Stimulated activated CD8-positive, alpha-beta memory T cell treated with anti-CD3 and anti-CD28 coated beads, Interleukin-12 subunit alpha, Interleukin-12 subunit beta, amount 100 ng/mL, for 1 hour (primary cell): ENCODE measurements around the gene ATXN1.
A peak's percentile ranks its signal among the peaks of the same experiment; 100 is the strongest.

Experiments
- DNase-seq: peaks from one replicate; pipeline ENCODE4 v3.0.0-alpha.2; 2020; ENCODE audit warnings: low read depth

The ATXN1 gene

GRCh38 chr6:16671302-16672289 lies 89.7 kb downstream of the ATXN1 start:
- no peak for DNase-seq

- DNase-seq: no peak
These were observed 90.6 kb downstream of the ATXN1 start for GRCh38 chr6:16670617-16671051.

DNA sequence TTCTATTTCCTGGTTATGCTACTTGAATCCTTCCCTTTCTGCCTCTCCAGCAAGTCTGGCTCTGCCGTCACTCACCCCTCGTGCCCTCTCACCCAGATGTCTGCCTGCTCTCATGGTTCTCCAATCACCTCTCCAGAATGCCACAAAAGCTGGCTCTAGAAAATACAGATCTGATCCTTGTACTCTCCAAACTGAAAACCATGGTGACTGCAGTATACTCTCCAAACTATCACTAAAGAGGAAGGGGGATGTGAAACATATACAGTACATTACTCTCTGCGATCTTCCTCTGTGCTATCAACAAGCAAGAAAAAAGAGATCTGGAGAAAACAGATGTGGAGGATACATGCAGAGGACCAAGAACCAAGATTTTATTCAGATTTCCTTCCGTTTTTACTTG lies 91.1 kb downstream of the ATXN1 start:
- DNase-seq: no peak

DNA sequence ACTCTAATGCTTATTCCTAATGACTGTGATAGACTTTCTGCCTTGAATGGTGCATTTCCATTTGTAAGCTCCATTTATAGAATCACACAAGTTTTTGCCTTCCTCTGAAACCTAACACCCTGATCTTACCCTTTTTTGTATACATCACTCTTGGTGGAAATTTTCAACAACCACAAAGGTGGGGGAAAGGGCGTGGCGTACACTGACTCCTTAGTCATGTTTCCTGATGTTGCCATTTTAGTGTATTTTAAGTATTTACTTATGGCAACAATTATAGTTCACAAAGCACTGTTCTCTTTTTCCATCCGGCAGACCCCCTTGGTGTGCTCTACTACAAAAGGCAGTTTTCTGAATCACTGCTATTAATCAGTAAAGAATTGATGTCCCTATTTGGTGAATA lies 92.0 kb downstream of the ATXN1 start:
- DNase-seq: peak; percentile 47

DNA sequence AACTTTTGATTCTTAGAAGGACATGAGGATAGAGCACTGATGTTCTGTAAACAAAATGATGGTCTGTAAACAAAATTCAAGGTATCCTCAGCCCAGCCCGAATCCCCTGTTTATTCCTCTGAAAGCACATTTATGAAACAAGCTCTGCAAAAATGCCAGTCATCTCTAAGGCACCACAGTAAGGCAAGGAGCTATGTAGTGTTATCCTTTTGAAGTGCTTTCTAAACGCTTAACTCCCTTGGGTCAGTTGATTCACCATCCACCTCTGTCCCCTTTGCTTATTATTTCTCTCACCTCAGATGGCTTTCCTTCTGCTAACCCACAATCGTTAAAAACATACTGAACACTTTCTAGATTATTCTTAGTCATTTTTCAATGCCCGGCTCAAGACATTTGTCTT lies 93.8 kb downstream of the ATXN1 start:
- DNase-seq: no peak

- DNase-seq: no peak
These were observed 95.3 kb downstream of the ATXN1 start for GRCh38 chr6:16665992-16666391.

DNA sequence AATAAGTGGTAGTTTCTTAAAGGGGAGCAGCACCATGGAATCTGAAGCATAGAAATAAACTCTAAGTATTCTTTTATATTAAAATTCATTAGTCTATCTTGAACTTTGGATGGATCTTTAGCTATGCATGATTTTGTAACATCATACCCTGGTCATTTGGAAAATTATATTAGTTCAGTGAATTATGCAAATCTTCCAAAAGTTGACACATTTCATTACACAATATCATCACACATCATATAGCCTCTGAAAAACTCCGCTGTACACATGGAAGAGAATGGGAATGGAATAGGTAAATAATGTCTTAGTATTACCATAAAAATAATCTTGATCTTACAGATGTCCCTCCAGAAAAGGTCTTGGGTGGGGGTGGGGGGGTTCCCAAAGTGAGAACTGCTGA lies 96.1 kb downstream of the ATXN1 start:
- DNase-seq: no peak

GRCh38 chr6:16663901-16664300 lies 97.4 kb downstream of the ATXN1 start:
- DNase-seq: no peak

GRCh38 chr6:16660157-16660497 lies 101.1 kb downstream of the ATXN1 start:
- DNase-seq: no peak

DNA sequence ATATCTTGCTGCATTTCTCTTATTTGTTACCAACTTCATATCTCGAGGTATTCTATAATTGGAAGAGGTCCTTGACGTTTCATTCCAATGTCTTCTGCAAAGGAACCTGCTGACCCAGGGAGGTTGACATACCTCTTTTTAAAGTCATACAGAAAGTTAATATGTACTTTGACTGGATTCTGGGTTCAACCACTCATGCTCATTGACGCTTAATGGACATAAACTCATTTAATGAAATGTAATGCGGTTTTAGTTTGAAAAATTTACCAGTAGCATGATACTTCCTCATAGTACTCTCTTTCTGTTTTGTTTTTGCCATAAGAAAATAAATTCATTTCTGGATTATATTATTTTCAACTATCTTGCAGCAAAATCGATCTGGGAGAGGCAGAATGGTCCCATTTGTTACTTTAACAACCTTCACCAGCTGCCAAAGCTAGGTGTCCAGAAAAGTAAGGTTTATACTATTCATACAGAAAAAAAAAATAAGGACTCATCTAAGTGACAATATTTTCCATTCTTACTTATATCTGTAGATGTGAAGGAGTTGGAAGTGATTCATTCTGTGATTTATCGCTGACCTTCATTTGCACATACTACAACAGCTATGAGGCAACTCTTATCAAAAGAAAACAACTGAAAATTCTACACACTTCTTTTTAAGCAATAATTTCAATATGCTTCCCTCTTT lies 101.6 kb downstream of the ATXN1 start:
- DNase-seq: no peak

- no peak for DNase-seq
These were observed 102.8 kb downstream of the ATXN1 start for GRCh38 chr6:16658348-16659034.

- no peak for DNase-seq
These were observed 103.5 kb downstream of the ATXN1 start for GRCh38 chr6:16657768-16658167.

DNA sequence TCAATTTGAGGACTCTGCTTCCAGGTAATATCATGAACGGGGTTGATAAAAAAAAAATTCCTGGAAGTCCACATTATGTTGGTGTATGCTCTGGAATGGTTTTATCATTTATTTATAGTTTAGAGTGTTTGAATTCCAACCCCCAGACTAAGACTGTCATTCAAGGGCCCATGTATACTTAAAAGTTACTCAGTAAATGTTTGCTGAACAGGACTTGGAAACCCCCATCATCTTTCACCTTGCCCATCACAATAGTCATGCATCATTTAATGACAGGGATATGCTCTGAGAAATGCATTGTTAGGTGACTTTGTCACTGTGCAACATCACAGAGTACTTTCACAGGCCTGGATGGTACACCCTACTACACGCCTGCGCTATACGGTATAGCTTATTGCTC lies 104.8 kb downstream of the ATXN1 start:
- DNase-seq: no peak

DNA sequence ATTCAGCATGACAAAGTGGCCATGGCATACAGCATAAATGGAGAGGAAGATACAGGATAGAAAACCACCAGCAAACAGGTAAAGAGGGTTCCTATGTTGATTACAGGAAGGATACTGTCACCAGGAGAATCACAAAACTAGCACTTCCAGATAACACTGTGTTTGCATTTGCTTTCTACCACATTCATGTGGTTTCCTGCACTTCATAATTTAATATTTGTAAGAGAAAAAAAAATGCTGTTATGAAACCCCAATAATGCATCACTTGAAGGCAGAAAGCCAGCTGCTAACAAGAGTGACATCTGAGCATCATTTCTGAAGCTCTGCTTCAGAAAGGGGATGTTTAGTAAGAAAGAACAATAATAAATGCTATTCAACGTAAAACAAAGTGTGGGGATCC lies 106.6 kb downstream of the ATXN1 start:
- no peak for DNase-seq

GRCh38 chr6:16653226-16653625 lies 108.0 kb downstream of the ATXN1 start:
- DNase-seq: no peak

GRCh38 chr6:16651871-16652270 lies 109.4 kb downstream of the ATXN1 start:
- no peak for DNase-seq

DNA sequence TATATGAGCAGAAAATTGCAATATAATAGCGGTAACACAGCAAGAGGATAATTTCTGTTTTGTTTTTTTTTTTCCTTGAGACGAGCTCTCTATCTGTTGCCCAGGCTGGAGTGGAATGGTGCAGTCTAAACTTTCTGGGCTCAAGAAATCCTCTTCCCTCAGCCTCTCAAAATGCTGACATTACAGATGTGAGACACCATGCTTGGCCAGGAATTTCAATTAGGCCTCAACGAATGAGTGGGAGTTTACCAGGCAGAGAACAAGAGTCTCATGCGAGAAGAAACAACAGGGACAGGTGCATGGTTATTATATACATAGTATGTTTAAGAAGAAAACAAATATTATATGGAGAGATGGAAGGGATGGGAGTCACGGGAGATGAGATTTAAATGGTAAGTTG lies 111.4 kb downstream of the ATXN1 start:
- DNase-seq: no peak

DNA sequence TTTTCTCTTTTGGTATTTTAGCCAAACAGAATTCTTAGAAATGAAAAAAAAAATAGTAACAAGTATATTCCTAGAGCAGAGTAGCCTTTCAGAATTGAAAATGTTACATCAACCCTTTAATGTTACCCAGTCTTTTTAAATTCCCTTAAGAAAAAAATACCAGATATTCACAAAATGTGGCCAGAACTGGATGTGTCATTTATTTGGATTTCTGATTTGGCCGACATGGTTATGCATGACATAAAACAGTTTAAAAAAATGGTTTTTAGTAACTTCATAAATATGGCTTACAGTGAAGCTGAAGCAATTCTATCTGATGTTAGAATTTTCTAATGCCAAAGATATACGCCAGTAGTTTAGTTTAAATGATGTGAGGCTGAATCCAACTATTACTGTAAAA lies 112.0 kb downstream of the ATXN1 start:
- DNase-seq: no peak

DNA sequence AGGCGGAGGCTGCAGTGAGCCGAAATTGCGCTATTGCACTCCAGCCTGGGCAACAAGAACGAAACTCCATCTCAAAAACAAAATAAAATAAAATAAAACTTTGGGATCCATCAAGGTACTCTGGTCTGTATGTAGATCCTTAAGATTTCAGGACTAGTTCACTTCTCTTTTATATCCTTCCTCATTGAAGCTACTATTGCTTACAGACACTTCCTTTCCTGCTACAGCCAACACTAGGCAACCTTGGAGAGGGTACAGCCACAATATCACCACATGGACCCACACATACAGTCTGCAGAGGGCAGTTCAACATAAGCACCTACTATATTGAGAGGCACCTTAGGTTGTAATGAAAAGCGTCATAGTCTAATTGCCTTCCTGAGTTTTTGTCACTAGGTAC lies 113.3 kb downstream of the ATXN1 start:
- no peak for DNase-seq

DNA sequence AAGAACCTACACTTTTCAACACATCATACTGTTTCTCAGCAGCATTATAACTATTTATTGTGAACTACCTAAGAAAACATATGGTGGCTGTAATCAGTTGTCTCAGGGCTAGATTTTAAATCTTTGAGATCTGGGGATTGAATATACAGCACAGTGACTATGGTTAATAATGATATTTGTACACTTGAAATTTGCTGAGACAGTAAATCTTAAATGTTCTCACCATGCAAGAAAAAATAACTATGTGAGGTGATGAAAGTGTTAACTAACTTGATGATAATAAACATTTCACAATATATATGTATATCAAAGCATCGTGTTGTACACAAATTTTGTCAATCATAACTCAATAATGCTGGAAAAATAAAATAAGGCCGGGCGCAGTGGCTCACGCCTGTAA lies 113.8 kb downstream of the ATXN1 start:
- DNase-seq: no peak

- no peak for DNase-seq
These were observed 116.6 kb downstream of the ATXN1 start for GRCh38 chr6:16644540-16645250.
